DMS153 treated with DMSO at 0.1 percent for 48 hours (cell line): ENCODE measurements around the gene TUFM.
"Not testable (repeated sequence)": the region's sequence is repeated elsewhere in the genome, so short reads cannot be mapped to it uniquely, and the experiment has no call there.

Source experiments
- DNase-seq: peaks from one replicate; lab custom pipeline; 2025; ENCODE audit not compliant: unreplicated experiment; lab: John Stamatoyannopoulos, UW

The TUFM gene

GRCh38 chr16:28839004-28839639, 7.0 kb downstream of the TUFM start:
- no peak for DNase-seq

GRCh38 chr16:28838558-28838918, 7.6 kb downstream of the TUFM start:
- no peak for DNase-seq

DNA sequence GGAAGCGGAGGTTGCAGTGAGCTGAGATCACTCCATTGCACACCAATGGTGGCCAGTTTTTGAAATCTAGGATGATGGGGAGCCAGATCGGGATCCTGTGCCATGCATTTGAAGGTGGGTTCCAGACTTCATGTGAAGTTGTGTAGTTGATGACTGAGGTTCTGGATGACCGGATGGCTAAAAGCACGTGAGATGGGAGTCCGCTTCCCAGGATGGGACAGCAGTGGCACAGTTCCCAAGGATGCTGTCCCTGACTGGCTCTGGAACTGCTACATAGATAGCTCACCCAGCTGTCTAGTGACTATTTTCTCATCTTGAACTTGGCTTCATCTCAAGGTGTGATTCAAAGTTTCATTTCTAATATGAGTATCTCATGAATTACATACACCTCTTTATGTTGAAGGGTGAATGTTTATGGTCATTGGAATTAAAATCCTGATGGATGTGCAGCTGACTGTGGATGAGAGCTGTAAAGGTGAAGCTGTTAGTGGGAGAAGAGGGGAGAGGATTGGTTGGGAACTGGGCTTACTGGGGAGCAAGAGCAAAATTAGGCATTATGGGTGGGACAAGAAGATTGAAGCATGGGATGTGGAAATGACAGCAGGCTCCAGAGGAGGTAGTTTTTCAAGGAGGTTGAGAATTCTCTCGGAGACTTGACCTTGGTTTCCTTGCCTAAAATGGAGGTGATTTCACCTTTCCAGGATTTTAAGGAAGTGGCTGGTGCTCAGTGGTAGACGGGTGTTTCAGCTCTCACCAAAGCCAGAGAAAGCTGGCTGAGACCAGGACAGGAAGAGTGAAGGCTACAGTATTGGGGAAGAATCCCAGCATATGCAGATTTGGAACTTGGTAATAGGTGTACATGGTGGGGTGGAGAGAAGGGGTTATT, 8.2 kb downstream of the TUFM start:
- no peak for DNase-seq

DNA sequence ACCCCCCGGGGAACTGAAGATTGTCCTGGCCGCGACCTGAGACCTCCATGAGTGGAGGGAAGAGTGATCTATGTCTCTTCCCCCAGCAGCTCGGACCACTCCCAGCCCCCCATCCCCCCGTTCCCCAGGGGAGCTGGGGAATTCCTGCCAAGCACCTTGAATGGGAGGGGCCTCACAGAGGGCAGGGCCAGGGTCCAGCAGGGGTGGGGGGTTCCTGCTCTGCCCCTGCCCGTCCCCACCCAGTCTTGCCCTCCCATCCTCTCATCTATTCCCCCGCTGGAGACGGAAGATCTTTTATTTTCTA, 9.4 kb downstream of the TUFM start:
- DNase-seq, result no peak

DNA sequence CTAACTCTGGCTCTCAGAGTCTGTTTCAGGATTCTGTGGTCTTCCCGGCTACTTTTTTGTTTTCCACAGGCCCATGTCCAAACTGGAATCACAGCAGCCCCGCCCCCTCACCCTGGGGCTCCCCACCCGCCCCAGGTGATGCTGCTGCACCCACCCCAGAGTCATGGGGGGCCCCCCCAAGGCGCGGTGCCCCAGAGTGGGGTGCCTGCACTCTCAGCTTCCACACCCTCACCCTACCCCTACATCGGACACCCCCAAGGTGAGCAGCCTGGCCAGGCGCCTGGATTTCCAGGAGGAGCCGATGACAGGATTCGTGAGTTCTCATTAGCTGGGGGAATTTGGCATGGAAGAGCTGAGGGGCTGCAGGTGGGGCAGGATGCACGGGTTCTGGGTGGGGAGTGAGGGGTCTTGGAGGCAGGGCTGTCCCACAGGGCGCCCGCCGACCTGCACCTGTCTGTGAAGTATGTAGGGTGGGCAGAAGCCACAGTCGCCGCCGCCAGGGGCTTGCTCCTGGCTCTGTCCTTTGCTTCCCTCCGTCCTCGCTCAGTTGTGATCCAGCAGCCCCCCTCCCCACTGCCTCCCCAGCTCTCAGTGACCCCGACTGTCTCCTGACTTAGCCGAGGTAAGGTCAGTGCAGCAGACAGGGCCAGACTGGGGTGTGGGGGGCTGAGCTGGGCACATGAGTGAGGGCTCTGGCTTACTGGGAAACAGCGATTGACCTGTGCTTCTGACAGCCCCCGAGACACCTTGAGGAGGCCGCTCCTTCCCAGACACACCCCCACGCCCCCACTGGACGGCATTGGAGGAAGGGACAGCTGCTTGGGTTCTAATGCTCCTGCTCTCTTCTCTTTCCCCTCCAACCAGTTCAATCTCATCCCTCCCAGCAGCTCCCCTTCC, 10.0 kb downstream of the TUFM start:
- no peak for DNase-seq

GRCh38 chr16:28834873-28835863, 11.0 kb downstream of the TUFM start:
- DNase-seq, result no peak

GRCh38 chr16:28834349-28834748, 11.8 kb downstream of the TUFM start:
- DNase-seq, result no peak

- no peak for DNase-seq
Measured at GRCh38 chr16:28830531-28830930, 15.6 kb downstream of the TUFM start.

- no peak for DNase-seq
Measured at GRCh38 chr16:28829747-28830146, 16.4 kb downstream of the TUFM start.

DNA sequence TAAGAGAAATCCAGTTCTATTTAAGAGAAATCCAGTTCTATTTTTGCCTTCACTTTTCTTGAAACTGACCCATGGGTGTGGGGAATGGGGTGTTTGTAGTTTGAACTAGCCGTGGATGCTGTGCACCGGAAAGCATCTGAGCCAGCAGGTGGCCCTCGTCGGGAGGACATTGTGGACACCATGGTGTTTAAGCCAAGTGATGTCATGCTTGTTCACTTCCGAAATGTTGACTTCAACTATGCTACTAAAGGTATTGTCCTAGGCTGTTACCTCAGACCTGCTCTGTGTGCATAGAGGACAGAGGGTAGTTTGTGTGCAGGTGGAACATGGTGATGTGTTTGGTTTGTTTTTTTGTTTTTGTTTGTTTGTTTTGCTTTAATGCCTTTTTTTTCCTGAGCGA, 20.0 kb downstream of the TUFM start:
- no peak for DNase-seq

DNA sequence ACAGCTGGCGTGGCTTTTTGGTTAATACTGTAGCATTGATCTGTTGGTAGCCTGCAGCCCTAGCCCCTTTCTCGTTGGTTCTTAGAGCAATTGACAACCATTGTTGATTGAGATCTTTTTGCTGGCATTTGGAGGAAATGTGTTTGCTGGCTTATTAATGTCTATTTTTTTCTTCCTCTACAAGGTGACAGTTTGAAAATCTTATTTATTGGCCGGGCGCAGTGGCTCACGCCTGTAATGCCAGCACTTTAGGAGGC, 21.5 kb downstream of the TUFM start:
- no peak for DNase-seq

- DNase-seq, result peak; percentile 87
Measured at GRCh38 chr16:28823873-28824716, 22.1 kb downstream of the TUFM start.

DNA sequence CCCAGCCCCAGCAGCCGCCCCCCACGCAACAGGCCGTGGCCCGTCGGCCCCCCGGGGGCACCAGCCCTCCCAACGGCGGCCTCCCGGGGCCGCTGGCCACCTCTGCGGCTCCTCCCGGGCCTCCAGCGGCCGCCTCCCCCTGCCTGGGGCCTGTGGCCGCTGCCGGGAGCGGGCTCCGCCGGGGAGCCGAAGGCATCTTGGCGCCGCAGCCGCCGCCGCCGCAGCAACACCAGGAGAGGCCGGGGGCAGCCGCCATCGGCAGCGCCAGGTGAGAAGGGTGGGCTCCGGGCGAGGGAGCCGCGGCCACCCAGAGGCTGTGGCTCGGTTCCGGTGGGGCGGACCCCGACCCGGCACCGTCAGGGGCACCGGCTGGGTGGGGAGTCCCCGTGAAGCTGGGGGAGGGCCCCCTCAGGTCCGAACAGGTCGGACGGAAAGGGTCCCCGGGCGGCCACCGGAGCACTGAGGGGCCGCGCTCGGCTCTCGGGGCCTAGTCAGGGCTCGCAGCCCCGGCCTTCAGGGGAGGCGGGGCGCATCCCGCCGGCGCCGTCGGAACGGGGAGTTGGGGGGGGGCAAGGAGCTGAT, 22.8 kb downstream of the TUFM start:
- DNase-seq, result no peak

DNA sequence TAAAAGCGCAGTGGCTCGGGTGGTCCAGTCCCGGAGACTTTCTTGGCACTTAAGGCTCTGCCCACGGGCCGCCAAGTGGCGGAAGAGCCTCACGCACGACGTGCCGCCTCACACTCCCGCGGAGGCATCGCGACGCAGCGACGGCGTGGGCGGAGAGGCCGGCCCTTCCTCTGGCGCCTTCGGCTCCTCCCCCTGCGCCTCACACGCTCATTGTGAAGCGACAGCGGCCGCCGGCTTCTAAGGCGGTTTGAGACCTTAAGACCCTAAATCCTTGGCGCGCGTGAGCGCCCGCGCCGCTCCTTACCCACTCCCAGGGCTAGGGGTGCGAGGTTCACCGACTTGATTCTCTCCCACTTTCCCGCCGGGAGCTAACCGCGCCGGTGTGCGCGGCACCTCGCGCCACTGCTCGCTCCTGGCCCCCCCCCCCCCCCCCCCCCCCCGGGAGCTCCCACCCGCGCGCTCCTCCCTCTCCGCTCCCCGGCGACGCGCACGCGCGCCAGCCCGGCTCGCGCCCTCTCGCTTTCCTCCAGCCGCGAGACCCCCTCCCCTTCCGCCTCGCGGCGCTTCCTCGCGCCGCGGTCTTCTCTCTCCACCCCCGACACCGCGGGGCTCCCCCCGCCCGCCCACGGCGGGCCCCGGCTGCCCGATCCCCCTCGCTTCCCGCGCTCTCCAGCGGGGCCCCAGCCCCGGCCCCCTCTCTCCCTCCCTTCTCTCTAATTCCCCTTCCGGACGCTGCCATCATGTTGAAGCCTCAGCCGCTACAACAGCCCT, 23.4 kb downstream of the TUFM start, which contains the start of gene ATXN2L:
ATXN2L (plus strand) TSS at position 480 of the 771 bp plus-strand sequence; CDS start at position 741, 261 bp downstream.
- peak; percentile 86 for DNase-seq

GRCh38 chr16:28821874-28822519, 24.2 kb downstream of the TUFM start:
- no peak for DNase-seq

DNA sequence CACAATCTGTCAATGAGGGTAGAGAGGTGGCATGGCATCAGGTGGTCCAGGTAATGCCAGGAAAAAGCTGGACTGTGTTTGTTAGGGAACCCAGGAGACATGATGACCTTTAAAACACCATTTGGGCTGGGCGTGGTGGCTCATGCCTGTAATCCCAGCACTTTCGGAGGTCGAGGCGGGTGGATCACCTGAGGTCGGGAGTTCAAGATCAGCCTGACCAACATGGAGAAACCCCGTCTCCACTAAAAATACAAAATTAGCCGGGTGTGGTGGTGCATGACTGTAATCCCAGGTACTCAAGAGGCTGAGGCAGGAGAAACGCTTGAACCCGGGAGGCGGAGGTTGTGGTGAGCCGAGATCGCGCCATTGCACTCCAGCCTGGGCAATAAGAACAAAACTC, 25.6 kb downstream of the TUFM start:
- not testable (repeated sequence) for DNase-seq

- no peak for DNase-seq
Measured at GRCh38 chr16:28820016-28820415, 26.1 kb downstream of the TUFM start.

DNA sequence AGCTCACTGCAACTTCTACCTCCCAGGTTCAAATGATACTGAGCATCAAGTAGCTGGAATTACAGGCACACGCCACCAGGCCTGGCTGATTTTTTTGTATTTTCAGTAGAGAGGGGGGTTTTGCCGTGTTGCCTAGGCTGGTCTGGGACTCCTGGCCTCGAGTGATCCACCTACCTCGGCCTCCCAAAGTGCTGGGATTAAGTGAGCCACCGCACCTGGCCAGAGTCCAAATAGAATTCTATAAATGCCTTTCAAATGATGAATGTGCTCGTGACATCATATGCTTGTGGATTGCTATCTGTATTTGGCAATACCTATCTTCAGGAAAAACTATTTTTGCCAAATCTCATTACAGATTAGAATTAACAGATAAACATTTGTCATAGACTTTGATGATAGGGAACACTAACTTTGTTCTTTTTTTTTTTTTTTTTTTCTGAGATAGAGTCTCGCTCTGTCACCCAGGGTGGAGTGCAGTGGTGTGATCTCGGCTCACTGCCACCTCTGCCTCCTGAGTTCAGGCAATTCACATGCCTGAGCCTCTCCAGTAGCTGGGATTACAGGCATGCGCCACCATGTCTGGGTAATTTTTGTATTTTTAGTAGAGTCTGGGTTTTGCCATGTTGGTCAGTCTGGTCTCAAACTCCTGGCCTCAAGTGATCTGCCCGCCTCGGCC, 38.6 kb downstream of the TUFM start:
- not testable (repeated sequence) for DNase-seq
